ENCODE data around the gene BEST3.
A peak's percentile ranks its signal among the peaks of the same experiment; 100 is the strongest.

Gene BEST3

GRCh38 chr12:69660164-69660863 is 38.8 kb downstream of the BEST3 start:
- peak in 1 of 3 donors; percentile 2 for DNase-seq
- no peaks in the 10 kb centered on the region for H3K36me3 ChIP-seq (ENCODE audit: control insufficient read depth in 4 of 4, insufficient read depth in 4 of 4, low read length in 3 of 4)
- no peaks in the 10 kb centered on the region for H3K9me3 ChIP-seq (ENCODE audit: control extremely low read depth in 1 of 5, control insufficient read depth in 4 of 5, insufficient read depth in 2 of 5, low read depth in 1 of 5, low read length in 4 of 5)
- ChIA-PET POLR2A (no interaction called here), CTCF (interaction anchor here (0.9 kb wide), 1 partner anchor 25 kb away, joined by 3 read pairs; no protein-coding TSS in a partner anchor)
- no peaks in the 10 kb centered on the region for H3K27me3 ChIP-seq (replicated peaks in 2 of 5; ENCODE audit: control insufficient read depth in 4 of 5, insufficient read depth in 5 of 5, low read length in 4 of 5)
- no CpG with 5 or more reads among the region's 1 CpG for WGBS (ENCODE audit: insufficient coverage)
- H3K27ac ChIP-seq (ENCODE audit: insufficient read depth in 1 of 2, low read depth in 1 of 2, low read length in 2 of 2, poor library complexity in 1 of 2, severe bottlenecking in 2 of 2) = no peak overlapping the region
- H3K4me1 ChIP-seq (ENCODE audit: control extremely low read depth in 1 of 4, control insufficient read depth in 4 of 4, insufficient read depth in 4 of 4, low read length in 3 of 4) = no peaks in the 10 kb centered on the region
- no peak overlapping the region for H3K4me3 ChIP-seq (ENCODE audit: control insufficient read depth in 1 of 7, extremely low read depth in 1 of 7, insufficient read depth in 4 of 7, low read depth in 2 of 7, low read length in 6 of 7)

- Histone ChIP-seq H3K27me3 (replicated peaks in 2 of 5; ENCODE audit: control insufficient read depth in 4 of 5, insufficient read depth in 5 of 5, low read length in 4 of 5) (no peaks in the 10 kb centered on the region), H3K4me3 (ENCODE audit: control insufficient read depth in 1 of 7, extremely low read depth in 1 of 7, insufficient read depth in 4 of 7, low read depth in 2 of 7, low read length in 6 of 7) (no peak overlapping the region), H3K36me3 (ENCODE audit: control insufficient read depth in 4 of 4, insufficient read depth in 4 of 4, low read length in 3 of 4) (no peaks in the 10 kb centered on the region), H3K27ac (ENCODE audit: insufficient read depth in 1 of 2, low read depth in 1 of 2, low read length in 2 of 2, poor library complexity in 1 of 2, severe bottlenecking in 2 of 2) (no peak overlapping the region), H3K4me1 (ENCODE audit: control extremely low read depth in 1 of 4, control insufficient read depth in 4 of 4, insufficient read depth in 4 of 4, low read length in 3 of 4) (no peaks in the 10 kb centered on the region), H3K9me3 (ENCODE audit: control extremely low read depth in 1 of 5, control insufficient read depth in 4 of 5, insufficient read depth in 2 of 5, low read depth in 1 of 5, low read length in 4 of 5) (no peaks in the 10 kb centered on the region)
- DNase-seq = no peak
- POLR2A ChIA-PET = no interaction called here
- WGBS (ENCODE audit: insufficient coverage) = 100% methylated on average over 1 of the region's 2 CpGs
- CTCF ChIA-PET = interaction anchor here (0.6 kb wide), 1 partner anchor 13 kb away, joined by 3 read pairs; no protein-coding TSS in a partner anchor
Measured at GRCh38 chr12:69658203-69658602, 40.9 kb downstream of the BEST3 start.

- ChIA-PET POLR2A (no interaction called here), CTCF (interaction anchor here (1.2 kb wide), 1 partner anchor 49 kb away, joined by 3 read pairs; no protein-coding TSS in a partner anchor)
- DNase-seq = no peak
- H3K27me3 ChIP-seq (replicated peaks in 2 of 5; ENCODE audit: control insufficient read depth in 4 of 5, insufficient read depth in 5 of 5, low read length in 4 of 5) = no peaks in the 10 kb centered on the region
- no peak overlapping the region for H3K27ac ChIP-seq (ENCODE audit: insufficient read depth in 1 of 2, low read depth in 1 of 2, low read length in 2 of 2, poor library complexity in 1 of 2, severe bottlenecking in 2 of 2)
- no peaks in the 10 kb centered on the region for H3K4me1 ChIP-seq (ENCODE audit: control extremely low read depth in 1 of 4, control insufficient read depth in 4 of 4, insufficient read depth in 4 of 4, low read length in 3 of 4)
- no peaks in the 10 kb centered on the region for H3K36me3 ChIP-seq (ENCODE audit: control insufficient read depth in 4 of 4, insufficient read depth in 4 of 4, low read length in 3 of 4)
- 100% methylated on average over 7 of the region's 9 CpGs for WGBS (ENCODE audit: insufficient coverage)
- H3K9me3 ChIP-seq (ENCODE audit: control extremely low read depth in 1 of 5, control insufficient read depth in 4 of 5, insufficient read depth in 2 of 5, low read depth in 1 of 5, low read length in 4 of 5) = no peaks in the 10 kb centered on the region
- no peak overlapping the region for H3K4me3 ChIP-seq (ENCODE audit: control insufficient read depth in 1 of 7, extremely low read depth in 1 of 7, insufficient read depth in 4 of 7, low read depth in 2 of 7, low read length in 6 of 7)
Measured at GRCh38 chr12:69657376-69658137, 41.5 kb downstream of the BEST3 start.

GRCh38 chr12:69655616-69656340 is 43.3 kb downstream of the BEST3 start:
- no peaks in the 10 kb centered on the region for H3K27me3 ChIP-seq (replicated peaks in 2 of 5; ENCODE audit: control insufficient read depth in 4 of 5, insufficient read depth in 5 of 5, low read length in 4 of 5)
- H3K9me3 ChIP-seq (ENCODE audit: control extremely low read depth in 1 of 5, control insufficient read depth in 4 of 5, insufficient read depth in 2 of 5, low read depth in 1 of 5, low read length in 4 of 5) = no peaks in the 10 kb centered on the region
- no peaks in the 10 kb centered on the region for H3K4me1 ChIP-seq (ENCODE audit: control extremely low read depth in 1 of 4, control insufficient read depth in 4 of 4, insufficient read depth in 4 of 4, low read length in 3 of 4)
- WGBS (ENCODE audit: insufficient coverage) = 98% methylated on average over 8 of the region's 11 CpGs
- H3K27ac ChIP-seq (ENCODE audit: insufficient read depth in 1 of 2, low read depth in 1 of 2, low read length in 2 of 2, poor library complexity in 1 of 2, severe bottlenecking in 2 of 2) = no peak overlapping the region
- POLR2A ChIA-PET = no interaction called here
- CTCF ChIA-PET = interaction anchor here (1.1 to 1.2 kb wide), 2 partner anchors 13 to 51 kb away, joined by 3 to 4 read pairs; no protein-coding TSS in a partner anchor
- no peak overlapping the region for H3K4me3 ChIP-seq (ENCODE audit: control insufficient read depth in 1 of 7, extremely low read depth in 1 of 7, insufficient read depth in 4 of 7, low read depth in 2 of 7, low read length in 6 of 7)
- no peaks in the 10 kb centered on the region for H3K36me3 ChIP-seq (ENCODE audit: control insufficient read depth in 4 of 4, insufficient read depth in 4 of 4, low read length in 3 of 4)
- DNase-seq = no peak

- Histone ChIP-seq H3K27me3 (replicated peaks in 2 of 5; ENCODE audit: control insufficient read depth in 4 of 5, insufficient read depth in 5 of 5, low read length in 4 of 5) (no peaks in the 10 kb centered on the region), H3K4me3 (ENCODE audit: control insufficient read depth in 1 of 7, extremely low read depth in 1 of 7, insufficient read depth in 4 of 7, low read depth in 2 of 7, low read length in 6 of 7) (no peak overlapping the region), H3K27ac (ENCODE audit: insufficient read depth in 1 of 2, low read depth in 1 of 2, low read length in 2 of 2, poor library complexity in 1 of 2, severe bottlenecking in 2 of 2) (no peak overlapping the region), H3K9me3 (ENCODE audit: control extremely low read depth in 1 of 5, control insufficient read depth in 4 of 5, insufficient read depth in 2 of 5, low read depth in 1 of 5, low read length in 4 of 5) (no peaks in the 10 kb centered on the region), H3K4me1 (ENCODE audit: control extremely low read depth in 1 of 4, control insufficient read depth in 4 of 4, insufficient read depth in 4 of 4, low read length in 3 of 4) (no peaks in the 10 kb centered on the region), H3K36me3 (ENCODE audit: control insufficient read depth in 4 of 4, insufficient read depth in 4 of 4, low read length in 3 of 4) (no peaks in the 10 kb centered on the region)
- DNase-seq = no peak
- ChIA-PET CTCF (no interaction called here), POLR2A (no interaction called here)
- 91% methylated on average over 7 of the region's 8 CpGs for WGBS (ENCODE audit: insufficient coverage)
Measured at GRCh38 chr12:69653703-69654102, 45.4 kb downstream of the BEST3 start.

GRCh38 chr12:69651922-69652321 is 47.2 kb downstream of the BEST3 start:
- DNase-seq = no peak
- Histone ChIP-seq H3K4me1 (ENCODE audit: control extremely low read depth in 1 of 4, control insufficient read depth in 4 of 4, insufficient read depth in 4 of 4, low read length in 3 of 4) (no peaks in the 10 kb centered on the region), H3K9me3 (ENCODE audit: control extremely low read depth in 1 of 5, control insufficient read depth in 4 of 5, insufficient read depth in 2 of 5, low read depth in 1 of 5, low read length in 4 of 5) (no peaks in the 10 kb centered on the region), H3K27me3 (replicated peaks in 2 of 5; ENCODE audit: control insufficient read depth in 4 of 5, insufficient read depth in 5 of 5, low read length in 4 of 5) (peaks cover 0 to 2% (median 0%) of the 10 kb centered on the region in 5 experiments), H3K27ac (ENCODE audit: insufficient read depth in 1 of 2, low read depth in 1 of 2, low read length in 2 of 2, poor library complexity in 1 of 2, severe bottlenecking in 2 of 2) (no peak overlapping the region), H3K4me3 (ENCODE audit: control insufficient read depth in 1 of 7, extremely low read depth in 1 of 7, insufficient read depth in 4 of 7, low read depth in 2 of 7, low read length in 6 of 7) (no peak overlapping the region), H3K36me3 (ENCODE audit: control insufficient read depth in 4 of 4, insufficient read depth in 4 of 4, low read length in 3 of 4) (no peaks in the 10 kb centered on the region)
- ChIA-PET CTCF (interaction anchor here (1.1 kb wide), 1 partner anchor 10 kb away, joined by 3 read pairs; no protein-coding TSS in a partner anchor), POLR2A (no interaction called here)
- WGBS (ENCODE audit: insufficient coverage) = 94% methylated on average over 2 of the region's 3 CpGs

All from common myeloid progenitor, CD34-positive (primary cell).